Germinal center (tissue), 1 donor: ENCODE results near the gene GNA14.
"Not testable (repeated sequence)": the region's sequence is repeated elsewhere in the genome, so short reads cannot be mapped to it uniquely, and the experiment has no call there.

Source experiments
- DNase-seq: peaks from one replicate; pipeline ENCODE4 v3.0.0; 2012; ENCODE audit warnings: mixed read lengths, low spot score

GNA14 gene

DNA sequence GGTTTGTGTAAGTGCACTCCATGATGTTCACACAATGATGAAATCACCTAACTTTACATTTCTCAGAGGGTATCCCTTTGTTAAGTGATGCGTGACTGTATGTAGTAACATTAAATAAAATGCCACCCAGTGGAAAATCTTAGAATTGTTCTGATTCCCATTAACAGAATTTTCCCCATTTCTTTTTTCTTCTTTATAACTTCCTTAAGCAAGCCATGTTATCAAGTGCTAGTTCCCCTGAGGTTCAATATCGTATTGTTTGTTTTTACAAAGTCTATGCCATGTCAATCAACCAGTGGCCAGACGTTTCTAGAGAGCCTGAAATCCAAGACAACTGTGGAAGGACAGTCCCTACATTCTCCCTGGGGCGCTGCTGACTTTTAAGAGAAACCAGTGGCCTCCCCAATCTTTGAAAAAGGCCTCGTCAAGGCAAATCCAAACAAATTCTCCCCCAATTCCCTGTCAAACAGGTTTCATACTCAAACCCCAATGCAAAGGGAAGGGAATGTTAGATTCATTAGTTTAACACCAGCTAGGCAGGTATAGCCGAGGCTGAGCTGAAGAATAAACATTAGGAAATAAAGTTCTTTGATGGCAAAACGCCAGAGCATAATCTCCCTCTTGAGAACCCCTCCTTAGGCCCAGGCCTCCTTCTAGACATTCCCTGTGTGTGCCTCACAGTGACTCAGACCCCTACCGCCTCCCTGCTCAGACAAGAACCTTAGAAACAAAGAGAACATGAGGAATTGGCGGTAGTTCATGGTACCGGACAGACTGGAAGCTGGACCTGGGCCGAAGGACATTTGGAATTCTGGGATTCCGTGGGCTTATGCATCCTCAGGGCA lies 198.7 kb downstream of the GNA14 start:
- no peak for DNase-seq

DNA sequence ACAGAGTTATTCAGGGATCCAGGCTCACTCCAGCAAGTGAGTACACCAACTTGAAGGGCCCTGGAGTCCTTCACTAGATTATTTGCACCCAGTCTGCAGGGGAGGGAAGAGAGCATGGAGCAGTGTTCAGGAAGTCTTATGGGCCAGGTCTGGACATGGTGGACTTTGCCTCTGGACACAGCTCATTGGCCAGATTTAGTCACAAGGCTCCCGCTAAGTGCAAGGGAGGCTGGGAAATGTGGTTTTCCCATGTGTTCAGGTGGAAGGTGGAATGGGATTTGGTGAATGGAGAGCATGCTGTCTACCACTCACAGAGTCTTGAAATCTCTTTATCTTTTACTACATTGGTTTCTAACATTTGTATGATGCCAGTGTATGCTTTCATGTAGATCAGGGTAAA lies 200.5 kb downstream of the GNA14 start:
- no peak for DNase-seq

DNA sequence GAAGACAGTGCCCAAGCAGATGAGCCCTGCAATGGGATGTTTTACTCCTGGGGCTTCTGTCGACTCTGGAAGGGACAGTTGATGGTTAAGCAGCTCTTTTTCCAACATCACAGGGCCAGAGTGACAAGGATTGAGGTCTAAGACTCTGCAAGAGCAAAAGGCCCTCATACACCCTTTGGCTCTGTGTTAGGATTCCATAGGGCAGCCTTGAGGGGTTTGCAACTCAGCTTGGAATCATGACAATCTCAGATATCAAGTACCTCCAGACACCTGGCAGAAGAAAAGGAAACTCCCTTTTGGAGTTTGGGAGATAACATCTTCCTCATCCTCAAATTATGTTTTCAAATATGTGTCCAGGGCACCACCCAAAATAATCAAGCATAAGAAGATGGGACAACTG lies 205.7 kb downstream of the GNA14 start:
- DNase-seq: no peak

DNA sequence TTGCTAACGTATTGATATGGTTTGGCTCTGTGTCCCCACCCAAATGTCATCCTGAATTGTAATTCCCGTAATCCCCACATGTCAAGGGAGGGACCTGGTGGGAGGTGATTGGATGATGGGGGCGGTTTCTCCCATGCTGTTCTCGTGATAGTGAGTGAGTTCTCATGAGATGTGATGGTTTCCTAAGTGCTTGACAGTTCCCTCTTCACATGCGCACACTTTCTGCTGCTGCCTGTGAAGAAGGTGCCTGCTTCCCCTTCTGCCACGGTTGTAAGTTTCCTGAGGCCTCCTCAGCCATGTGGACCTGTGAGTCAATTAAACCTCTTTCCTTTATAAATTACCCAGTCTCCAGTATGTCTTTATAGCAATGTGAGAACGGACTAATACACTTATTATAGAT lies 207.0 kb downstream of the GNA14 start:
- not testable (repeated sequence) for DNase-seq

DNA sequence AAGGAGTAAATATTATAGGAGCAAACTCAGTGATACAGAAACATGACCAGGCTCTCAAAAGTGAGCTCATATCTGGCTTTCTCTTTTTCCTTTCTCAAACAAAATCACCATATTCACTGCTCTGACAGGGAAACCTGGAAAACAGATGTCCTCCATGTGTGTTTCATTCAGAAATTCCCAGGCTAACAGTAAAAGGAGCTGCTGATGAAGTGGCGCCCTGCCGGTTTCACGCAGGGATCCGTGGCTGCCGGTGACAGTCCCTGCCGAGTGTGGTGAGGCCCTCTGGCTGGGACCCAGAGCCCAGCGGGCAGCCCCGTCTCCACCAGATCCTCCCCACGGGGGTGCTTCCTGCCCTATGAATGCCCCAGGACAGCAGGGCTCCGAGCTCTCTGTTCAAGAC lies 208.1 kb downstream of the GNA14 start:
- DNase-seq: no peak

DNA sequence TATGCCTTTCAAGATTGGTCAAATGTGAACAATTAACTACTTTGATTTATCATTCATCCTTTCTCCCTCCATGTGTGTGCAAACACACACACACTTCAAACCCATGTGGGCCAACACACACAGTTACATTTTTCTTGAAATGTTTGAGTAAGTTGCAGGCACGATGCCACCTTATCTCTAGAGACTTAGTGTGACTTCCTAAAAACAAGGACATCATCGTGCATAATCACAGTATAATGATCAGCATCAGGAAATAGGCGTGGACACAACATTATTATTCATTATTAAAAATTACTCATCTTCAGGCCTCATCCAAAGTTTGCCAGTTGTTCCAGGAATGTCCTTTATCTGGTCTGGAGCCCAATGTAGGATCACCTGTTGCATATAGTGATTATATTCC lies 209.5 kb downstream of the GNA14 start:
- DNase-seq: no peak

DNA sequence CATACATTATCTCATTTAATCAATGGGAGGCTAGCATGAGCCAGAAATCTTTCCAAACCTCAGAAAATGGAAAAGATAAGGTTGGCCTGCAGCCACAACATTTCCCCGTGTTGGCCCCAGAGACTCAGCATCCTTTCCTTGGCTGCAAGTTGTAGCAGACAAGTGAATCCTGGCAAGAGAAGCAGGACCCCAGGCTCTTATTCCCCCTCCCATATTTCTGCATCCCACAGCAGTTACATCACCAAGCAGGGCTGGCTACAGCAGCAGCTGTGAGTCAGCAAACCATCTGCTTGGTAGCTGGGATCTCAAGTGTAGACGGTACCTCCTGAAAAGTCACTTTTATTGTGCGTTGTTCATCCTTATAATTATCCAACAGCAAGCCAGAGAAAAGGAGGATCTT lies 212.4 kb downstream of the GNA14 start:
- no peak for DNase-seq

DNA sequence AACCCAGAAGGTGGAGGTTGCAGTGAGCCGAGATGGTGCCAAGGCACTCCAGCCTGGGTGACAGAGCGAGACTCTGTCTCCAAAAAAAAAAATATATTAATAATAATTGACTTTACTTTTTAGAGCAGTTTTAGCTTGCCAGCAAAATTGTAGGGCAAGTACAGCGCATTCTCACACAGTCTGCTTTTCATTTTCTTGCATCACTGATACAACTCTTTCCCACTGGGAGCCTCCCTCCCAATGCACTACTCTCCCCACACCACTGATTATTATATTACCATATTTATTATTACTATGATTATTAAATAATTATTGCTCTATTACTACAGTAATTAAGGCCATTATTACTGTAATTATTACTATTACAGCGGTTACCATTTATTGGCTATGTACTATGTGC lies 212.8 kb downstream of the GNA14 start:
- DNase-seq: no peak

DNA sequence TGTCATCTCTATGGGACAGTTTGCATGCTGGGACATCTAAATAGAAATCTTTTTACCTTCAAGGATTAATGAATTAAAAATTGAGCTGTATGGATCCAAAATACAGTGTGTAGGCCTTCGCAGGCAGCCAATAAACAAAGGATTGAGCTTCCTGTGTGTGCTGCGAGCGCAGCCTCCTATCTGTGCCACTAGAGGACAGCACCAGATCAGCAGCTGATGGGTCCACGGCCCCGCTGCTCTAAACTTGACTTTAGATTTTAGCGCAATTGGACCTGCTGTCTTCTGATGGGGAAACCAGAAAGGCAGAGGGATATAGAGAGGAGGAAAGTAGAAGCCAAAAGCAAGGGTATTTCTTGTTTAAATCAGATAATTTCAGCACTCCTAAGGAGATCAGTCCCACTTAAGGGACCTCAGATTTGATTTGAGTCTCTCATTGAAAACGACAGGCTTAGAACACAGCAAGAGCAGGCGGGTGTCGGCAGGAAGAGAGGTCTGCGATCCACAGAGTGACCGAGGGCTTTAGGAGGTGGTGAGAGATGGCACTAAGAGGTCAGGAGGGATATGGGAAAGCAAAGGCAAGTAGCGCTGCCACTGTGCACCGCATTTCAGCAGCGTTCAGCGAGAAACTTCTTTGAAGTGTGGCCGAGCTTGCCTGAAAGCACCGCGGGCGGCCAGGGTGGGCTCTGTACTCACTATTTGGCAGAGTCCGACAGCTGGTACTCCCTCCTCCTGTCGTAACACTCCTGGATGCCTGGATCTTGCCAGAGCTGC lies 214.3 kb downstream of the GNA14 start:
- peak; percentile 48 for DNase-seq

DNA sequence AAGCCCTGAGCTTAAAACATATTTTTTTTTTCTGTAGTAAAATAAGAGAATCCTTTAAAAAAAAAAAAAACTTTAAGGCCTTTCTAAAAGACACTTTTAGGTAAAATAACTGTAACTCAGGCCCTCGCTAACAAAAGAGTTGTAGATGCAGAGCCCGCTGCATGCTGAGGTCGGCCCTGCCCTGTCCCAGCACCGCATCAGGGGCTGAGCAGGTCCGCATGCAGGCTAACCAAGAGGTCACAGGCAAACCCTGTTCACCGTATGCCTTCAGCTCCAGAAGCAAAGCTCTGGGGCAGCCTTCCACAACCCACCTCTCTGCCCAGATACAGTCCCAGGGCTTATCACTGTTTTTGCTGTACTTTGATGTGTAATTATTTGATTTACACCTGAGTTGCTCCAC lies 216.1 kb downstream of the GNA14 start:
- DNase-seq: no peak

DNA sequence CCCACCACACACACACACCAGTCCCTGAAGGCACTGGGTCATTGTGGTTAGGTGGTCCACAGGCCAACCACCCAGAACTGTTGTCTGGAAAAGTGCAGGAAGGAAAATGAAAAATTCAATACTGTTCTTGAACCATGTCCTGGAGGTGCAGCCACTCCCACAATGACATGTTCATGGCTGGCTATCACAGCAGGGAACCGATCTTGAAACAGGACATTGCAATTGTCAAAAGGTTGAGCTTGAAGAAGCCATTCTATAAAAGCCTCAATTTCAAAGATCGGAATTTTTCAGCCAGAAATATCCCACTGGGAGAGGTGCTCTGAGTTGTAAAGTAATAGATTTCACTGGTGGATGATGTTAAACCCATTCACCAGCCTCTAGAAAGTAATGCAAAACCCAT lies 218.2 kb downstream of the GNA14 start:
- no peak for DNase-seq

DNA sequence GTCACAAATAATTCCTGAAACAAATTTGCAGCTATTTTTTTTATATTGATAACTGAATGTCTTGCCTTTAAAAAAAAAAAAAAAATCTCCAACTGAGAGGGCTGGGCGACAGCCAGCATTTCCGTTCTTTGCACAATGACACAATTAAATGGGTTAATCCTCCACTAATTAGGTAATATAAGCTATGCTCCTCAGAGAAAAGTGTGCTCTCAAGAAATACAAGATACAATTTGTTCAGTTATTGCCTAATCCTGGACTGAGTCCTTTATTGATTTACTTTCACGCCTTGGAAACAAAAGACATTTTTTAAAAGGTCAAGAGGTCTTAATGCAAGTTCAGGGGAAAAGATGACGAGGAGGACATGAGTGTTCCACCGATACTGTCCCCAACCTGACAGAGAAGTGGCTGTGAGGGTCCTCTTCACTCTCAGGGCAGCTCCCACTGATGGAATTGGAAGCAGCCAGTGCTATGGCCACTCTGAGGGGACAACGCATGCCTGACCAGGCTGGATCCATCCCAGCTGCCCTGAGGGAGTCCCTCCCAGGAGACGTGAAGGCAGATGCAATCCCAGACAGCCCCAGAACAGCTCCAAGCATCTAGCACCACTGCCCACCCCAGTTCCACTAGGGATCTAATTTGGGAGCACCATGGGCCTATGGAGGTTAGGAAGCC lies 220.7 kb downstream of the GNA14 start:
- DNase-seq: no peak

DNA sequence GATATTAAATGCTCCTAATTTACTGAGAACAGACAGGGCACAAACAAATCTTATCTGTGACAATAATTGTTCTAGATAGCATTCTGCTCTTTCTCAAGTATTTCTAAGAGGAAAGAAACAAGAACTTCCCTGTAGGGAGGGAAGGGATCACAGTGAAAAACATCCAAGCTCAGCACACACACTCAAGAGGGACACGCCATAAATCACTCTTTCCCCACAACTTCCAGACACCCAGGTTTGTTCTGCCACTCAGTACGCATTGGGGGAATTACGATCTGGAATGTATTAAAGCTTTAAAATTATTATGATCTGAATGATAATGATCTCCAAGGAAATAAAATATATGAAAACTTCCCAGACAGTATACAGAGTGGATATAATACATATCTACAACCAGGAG lies 221.4 kb downstream of the GNA14 start:
- DNase-seq: no peak

DNA sequence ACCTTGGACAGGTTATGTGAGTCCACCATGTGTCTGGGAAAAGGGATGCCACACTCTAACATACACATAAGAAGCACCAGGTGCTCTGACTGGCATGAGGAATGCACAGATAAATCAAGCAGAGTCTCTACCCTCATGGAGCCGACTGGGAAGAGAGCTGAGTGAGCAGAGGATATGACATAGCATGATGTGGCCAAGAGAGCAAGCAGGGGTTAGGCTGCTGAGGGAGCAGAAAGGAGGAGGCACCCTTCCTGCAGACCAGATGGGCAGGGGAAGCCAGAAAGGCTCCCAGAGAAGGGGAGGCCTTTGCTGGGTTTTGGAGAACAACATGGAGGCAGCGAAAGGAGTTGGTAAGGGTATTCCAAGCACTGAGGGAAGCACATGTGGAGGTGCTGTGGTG lies 223.1 kb downstream of the GNA14 start:
- DNase-seq: no peak

DNA sequence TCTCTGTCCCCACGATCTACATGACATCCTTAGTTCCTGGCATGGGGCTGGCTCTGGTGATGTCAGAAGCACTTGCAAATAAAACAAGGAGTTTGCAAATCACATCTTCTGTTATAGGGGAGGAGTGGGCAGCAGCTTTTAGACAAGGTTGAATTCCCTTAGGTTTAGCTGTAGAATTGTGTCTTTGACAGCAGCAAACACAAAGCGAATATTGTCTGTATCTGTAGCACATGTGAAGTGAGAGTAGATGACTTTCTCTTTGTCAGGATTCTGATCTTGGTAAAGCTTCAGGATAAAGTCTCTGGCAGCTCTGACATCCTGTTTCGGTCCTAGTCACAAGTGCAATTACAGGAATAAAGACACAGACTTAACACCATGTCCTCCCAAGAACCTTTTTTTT lies 224.3 kb downstream of the GNA14 start:
- no peak for DNase-seq

DNA sequence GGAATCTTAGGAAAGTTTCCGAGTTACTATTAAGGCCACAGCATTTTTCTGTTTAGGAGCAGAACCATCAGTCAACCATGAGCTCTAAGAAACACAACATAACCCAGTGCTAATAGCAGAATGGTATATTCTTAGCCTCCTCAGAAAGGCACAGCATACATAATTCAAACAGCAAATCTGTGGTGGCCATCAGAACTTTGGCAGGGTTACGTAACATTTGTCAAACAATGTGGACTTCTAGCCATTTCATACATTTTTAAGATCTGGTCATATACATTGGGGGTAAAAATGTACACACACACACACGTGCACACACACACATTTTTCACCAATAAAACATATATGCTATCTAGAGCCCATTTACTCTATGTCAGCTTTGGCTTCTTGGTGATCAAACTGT lies 225.2 kb downstream of the GNA14 start:
- no peak for DNase-seq

DNA sequence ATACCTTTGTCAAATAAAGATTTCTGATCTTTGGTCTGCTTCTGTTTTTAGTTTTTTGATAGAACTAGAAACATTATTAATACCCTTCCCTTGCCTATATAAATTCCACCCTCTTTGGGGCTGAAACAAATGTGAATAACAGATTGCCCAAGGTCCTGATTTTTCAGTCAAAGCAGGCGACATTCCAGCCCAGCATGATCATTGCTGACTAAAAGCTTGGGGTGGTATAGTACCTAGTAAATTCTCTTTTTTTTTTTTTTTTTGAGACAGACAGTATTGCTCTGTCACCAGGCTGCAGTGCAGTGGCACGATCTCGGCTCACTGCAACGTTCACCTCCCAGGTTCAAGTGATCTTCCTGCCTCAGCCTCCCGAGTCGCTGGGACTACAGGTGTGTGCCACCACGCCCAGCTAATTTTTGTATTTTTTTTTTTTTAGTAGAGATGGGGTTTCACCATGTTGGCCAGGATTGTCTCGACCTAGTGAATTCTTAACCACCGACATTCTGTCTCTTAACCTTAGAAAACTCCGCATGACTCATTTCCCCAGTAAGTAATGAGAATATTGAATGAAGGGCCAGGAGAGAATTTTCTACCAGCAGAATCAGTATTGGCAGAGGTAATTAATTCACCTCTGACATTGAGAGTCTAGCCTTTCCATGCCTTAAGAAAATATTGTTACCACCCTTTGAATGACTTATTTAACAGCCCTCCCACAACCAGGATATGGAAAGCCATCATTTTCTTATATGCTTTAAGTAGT lies 226.4 kb downstream of the GNA14 start:
- DNase-seq: no peak

DNA sequence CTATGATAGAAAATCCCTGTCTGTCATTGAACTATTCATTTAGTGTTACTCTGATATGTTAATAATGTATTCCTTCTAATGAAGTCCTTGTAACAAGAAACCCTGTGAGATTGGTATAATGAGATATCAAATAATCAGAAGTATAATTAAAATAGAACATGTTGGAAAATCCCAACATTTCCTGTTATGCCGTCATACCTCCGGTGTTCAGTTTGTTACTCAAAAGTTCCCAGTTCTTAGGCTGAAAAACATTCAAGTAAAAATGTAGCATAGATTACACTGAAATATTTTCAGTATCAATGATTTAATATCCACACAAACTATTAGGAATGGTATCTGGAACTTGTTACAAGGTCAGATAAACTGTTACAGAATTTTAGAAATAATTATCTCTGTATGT lies 227.5 kb downstream of the GNA14 start:
- DNase-seq: no peak

DNA sequence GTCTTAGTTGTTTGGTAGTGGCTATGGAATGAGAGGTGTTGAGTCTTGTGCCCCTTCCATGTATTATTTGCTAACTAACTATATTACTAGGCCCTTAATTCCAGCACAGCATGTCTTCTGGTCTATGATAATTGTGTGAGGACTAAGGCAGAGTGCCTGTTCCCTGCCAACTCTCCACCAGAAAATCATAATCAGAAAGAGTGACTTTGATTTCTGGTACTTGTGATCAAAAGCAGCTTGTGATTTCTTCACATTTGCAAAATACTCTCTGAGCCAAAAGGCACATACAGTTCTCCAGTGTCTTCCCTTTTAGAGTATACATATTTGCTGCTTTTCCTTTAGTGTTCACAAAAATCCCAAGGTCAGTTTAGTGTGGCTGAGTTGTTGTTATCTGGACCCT lies 229.9 kb downstream of the GNA14 start:
- DNase-seq: no peak

DNA sequence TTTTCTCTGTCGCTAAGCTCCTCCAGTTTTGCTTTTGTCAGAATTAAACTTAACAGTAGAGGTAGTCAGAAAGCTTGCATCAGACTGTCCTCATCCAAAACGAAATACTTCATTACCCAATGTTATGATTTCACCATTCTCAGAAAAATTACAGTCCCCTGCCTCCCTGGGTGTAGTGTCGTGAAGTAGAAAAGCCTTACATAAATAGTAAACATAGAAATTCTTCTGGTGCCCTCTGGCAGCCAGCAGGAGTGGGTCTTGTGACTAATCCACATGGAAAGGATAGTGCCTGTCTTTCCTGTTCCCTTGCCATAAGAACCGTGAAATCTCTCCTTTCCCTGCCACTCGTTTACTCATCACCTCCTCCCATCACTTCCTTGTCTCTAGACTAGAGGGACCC lies 230.6 kb downstream of the GNA14 start:
- DNase-seq: no peak

DNA sequence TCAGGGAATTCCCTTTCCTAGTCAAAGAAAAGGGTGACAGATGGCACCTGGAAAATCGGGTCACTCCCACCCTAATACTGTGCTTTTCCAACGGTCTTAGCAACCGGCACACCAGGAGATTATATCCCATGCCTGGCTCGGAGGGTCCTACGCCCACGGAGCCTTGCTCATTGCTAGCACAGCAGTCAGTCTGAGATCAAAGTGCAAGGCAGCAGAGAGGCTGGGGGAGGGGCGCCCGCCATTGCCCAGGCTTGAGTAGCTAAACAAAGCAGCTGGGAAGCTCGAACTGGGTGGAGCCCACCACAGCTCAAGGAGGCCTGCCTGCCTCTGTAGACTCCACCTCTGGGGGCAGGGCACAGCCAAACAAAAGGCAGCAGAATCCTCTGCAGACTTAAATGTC lies 239.6 kb downstream of the GNA14 start:
- DNase-seq: not testable (repeated sequence)

DNA sequence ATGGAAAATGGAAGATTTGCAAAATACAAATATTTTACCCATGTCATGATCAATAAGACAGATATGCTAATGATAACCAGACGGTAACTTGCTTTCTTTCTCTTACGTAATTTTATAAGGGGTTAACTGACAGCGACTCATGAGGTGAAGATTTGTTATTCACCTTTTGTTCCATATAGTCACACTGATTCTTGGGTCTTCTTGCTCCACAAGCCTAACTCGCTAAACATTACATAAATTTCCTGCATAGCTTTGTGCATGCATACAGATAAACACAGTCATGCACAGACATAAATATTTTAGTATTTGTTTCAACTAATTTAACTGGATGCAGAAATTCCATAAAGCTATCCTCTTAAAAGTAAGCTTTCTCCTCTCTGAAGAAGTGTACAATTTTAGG lies 244.9 kb downstream of the GNA14 start:
- DNase-seq: no peak
